Suppressor macrophage treated with lipopolysaccharide for 1 hour (primary cell): ENCODE measurements around the gene RETNLB.

Source experiments
- DNase-seq, 3 donors: peaks; one replicate each; pipeline ENCODE4 v3.0.0-alpha.2; 2020 to 2022

Gene RETNLB

GRCh38 chr3:108757404-108757982 is at the start of gene RETNLB:
Gene RETNLB (minus strand): TSS chr3:108757410. CDS start chr3:108757185, 225 bp downstream.
- DNase-seq, result no peak

DNA sequence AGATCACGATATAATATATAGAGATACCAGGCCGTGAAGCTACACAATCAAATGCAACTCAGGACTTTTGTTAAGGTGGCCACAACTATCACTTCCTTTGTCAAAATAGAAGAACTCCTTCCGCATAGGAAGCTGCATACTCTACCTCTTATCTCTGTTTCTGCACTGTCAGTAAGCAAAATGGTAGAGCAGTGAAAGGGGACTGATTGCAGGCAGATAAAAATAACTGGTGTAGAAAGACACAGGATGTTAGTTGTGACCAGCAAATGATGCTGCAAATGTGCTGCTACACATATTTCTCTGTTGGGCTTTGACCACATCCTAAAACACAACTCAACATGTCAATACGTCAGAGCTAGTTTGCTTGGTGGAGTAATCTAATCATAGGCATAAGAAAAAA is 49.1 kb upstream of the RETNLB start:
- no peak for DNase-seq

DNA sequence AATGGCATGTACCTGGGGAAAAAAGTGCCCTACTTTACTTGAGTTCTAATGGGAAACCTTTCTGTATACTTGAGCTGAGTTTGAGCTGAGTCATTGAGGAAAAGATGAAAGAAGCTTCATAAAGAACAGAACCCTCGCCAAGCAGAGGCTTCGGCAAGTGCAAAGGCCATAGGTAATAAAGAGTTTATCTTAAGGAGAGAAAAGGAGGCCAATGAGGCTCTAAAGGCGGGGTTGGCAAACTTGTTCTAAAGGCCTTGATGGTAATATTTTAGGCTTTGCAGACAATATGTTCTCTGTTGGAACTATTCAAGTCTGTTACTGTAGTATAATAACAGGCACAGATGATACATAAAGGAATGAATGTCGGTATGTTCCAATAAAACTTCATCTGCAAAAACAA is 47.8 kb upstream of the RETNLB start:
- no peak for DNase-seq

DNA sequence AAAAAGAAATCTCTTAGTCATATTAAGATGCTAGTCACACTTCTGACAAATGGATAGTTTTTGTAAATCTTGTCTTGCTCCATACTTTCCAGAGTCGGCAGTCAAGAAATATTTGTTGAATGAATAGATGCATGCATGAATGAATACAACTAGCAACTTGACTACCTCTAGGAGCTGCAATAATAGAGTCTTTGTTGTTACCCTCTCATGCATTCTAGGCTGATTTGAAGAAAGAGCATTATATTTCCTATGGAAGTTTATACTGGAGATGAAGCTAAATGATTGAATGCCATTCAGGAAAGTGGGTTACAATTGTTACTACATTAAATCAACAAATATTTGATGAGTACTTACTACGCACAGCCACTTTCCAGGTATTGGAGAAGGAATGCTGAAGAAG is 47.2 kb upstream of the RETNLB start:
- DNase-seq, result no peak

GRCh38 chr3:108791473-108791872 is 34.3 kb upstream of the RETNLB start:
- no peak for DNase-seq

- DNase-seq, result no peak
Measured at GRCh38 chr3:108780235-108780634, 23.0 kb upstream of the RETNLB start.

DNA sequence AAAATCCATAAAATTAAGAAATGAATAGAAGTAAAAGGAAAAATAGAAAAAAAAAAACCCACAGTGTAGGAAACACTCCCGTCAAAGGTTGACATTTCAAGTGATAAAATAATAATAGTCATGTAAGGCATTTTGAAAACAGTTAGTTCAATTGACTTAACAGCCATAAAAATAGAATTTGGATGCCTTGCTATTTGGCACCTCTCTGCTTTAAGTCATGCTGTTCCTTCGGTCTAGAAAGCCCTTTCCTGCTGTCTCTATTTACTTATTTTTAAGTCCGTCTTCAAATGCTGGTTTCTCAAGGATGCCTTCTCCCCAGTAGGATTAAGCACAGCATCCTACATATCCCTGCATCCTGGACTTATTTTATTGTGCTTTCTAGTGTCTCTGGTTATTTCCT is 22.3 kb upstream of the RETNLB start:
- no peak for DNase-seq

GRCh38 chr3:108775649-108776048 is 18.4 kb upstream of the RETNLB start:
- no peak for DNase-seq

DNA sequence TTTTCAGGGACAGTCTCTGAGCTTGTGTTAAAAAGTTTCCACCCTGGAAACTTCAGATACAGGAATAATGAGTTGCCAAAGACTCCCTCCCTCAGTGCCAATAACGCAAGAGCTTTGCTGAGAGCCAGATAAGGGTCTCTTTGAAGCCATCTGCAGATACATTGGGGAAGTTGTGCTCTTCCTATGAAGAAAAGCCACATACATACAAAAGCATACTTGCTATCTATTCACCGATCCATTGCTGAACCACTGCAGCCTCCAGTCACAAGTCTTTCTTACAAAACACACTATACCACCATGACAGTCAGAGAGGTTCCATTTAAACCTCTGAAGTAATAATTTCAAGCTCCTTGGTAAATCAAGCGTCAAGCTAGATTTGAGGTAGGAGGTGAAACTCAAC is 10.0 kb upstream of the RETNLB start:
- no peak for DNase-seq

DNA sequence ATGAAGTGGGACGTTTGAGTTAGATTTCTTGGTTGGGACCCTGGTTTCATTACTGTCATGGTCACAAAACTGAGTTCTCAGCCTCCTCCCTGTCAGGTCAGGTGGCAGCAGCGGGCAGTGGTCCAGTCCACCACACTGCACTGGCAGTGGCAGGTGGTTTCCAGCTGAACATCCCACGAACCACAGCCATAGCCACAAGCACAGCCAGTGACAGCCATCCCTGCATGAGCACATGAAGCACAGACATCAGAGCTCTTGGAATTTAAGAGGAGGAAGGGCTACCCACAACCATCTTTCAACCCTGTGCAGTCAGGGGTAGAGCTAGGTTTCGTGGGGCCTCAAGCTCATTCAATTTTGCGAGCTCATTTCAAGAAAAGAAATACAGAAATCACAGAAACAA is 1.5 kb downstream of the RETNLB start:
- no peak for DNase-seq

DNA sequence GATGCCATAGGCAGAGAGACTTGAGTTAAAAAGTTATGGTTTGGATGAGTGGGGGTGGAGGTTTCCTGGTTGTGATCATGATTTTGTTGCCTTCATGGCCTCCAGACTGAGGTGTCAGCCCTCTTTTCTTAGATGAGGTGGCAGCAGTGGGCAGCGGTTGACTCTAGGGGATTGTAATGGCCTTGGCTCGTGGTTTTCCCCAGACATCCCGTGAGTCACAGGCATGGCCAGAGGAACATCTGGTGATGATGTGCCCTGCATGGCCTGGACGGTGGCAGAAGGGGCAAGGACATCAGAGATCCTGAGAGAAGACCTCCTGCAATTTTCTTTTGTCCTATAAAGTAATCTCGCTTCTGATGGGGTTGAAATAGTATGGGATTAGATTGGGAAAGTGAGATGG is 12.4 kb downstream of the RETNLB start:
- no peak for DNase-seq

DNA sequence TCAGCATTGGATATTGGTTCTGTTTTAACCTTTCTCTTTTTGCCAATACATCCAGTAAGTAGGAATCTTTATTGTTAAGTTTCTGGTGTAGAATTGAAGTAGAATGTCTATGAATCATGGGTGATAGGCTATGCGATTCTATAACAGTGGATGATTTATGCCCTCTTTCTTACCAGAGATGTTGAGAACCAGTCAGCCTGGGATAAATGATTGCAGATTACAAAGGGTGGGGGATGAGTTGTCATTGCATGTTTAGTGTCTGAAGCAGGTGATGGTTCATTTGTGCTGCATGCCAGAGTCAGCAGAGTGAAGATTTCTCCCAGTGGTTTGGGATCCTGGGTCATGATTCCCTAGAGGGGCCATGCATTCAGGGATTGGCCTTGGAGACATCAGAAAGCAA is 14.3 kb downstream of the RETNLB start:
- no peak for DNase-seq

DNA sequence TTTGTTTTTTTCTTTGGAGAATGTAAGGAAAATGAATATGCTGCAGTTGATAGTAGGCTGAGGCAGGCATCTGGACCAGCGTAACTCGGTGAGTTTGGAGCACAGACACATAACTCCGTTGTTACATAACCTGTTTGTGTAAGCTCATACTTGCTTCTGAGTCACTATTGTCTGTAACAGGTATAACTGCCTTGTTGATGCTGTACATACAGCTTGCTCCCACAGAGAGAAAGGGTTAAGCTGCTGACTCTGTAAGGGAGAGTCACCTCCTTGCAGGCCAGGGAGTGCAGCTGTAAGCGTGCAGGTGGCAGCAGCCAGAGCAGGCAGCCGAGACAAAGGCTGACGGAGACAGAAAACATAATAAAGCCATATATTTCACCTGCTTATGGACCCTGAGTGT is 20.4 kb downstream of the RETNLB start:
- no peak for DNase-seq

DNA sequence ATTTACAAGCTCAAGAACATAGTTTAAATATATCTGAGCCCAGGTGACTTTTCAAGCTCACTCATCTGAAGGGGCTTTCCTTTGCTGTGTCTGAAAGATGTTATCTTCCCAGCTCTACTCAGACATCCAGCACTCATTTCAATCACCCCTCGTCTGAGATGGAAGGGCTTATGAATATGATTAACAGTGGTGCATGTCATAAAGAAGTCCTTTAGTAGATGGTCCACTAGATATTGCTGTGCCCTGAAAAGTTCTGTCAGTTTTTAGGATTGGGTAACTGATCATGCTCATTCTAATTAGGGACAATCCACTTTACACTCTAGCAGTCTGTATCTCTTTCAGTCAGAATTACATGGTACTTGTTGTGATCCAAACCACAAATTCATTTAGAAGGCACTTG is 28.3 kb downstream of the RETNLB start:
- DNase-seq, result no peak

DNA sequence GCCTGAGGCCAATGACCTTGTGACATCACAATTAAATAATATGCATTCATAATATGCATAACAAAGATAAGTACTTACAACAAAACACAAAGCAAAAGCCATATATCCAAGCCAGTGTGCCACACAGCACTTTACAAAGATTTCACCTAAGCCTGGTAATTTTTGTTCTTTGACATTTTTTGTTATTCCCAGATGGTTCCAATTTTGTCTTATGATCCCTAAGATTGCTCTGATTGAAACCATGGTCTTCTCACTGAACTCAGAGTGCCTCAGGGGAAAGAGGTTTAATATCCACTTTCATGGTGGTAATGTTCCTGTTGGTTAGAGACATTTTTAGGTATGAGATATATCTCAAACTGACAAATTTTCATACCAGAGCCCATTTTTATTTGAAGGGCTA is 29.1 kb downstream of the RETNLB start:
- no peak for DNase-seq

- DNase-seq, result no peak
Measured at GRCh38 chr3:108724101-108724500, 33.1 kb downstream of the RETNLB start.

DNA sequence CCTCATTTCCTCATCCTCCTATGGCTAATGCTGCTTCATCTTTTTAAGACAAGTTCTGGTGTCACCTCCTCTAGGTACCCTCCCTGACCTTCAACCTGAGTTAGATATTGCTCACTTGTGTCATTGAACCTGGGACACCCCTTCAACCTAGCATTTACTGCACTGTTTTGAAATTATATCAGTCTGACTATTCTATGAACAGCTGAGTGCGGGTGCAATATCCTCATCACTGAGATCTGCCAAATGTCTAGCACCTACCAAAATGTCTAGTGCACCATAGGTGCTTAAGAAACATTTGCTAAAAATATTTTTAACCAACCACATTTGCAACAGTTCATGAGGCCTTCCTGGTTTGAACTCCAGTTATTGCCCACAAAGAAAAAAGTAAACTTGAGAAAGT is 34.5 kb downstream of the RETNLB start:
- no peak for DNase-seq

DNA sequence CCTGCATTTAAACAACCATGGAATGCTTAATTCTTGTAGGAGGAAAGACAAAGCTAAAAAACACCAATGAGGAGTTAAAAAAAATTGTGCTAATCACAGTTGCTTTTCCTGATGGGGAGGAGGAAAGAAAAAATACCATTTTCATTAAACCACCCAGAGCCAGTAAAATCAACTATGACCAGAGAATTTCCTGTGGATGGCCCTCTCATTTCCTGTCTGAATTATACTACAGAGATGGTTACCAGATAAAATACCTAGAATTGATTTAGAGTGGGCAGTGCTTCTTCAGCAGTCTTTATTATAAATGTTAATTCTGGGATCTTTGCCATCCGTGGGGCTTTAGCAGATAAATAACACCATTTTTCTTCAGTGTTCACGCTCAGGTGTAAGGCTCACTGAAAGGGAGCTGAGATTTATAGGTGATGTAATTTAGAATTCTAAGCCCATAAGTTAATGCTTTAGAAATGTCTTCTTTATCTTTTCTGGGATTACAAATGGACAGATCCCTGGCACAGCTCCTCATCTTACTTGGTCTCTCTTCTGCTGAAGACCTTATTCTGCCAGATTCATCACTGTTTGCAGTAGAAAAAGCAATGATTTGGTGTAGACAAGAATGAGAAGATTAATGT is 37.9 kb downstream of the RETNLB start:
- no peak for DNase-seq

GRCh38 chr3:108718454-108718853 is 38.8 kb downstream of the RETNLB start:
- DNase-seq, result no peak

DNA sequence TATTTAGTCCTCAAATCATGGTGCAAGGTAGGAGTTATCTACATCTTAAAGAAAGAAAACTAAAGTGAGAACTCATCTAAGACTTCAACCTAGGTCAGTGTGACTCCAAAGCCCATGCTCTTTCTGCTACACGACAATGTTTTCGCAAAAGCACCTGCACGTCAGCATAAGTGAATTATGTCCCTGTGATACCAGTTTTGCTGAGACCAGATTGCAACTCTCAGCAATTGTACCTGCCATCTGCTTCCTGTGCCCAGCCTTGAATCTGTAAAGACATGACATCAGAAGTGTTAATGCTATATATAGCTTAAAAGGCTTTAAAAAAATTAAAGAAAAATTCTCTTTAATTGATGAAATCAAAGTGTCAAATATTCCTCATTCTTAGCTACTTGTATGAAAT is 43.4 kb downstream of the RETNLB start:
- DNase-seq, result no peak

DNA sequence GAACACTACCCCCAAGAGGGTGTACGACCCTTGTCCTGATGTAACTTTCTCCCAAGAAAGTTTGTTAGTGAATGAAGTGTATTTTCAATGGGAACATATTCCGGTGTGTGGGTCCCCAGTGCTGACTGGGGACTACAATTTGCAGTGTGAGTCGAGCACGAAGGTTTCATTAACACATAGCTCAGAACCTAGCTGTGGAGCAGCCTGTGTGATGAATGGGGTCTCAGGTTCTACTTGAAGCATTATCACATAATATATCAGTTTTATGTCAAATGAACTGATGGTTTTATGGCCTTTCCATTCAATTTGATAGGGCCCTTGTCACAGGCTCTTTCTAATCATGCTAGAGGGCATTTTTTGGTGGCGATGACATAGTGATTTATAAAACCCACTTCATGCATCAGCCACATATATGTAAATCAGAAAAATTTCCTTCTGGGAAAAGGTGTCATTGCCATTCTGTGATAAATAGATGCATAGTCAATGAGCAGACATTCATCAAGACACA is 44.1 kb downstream of the RETNLB start:
- DNase-seq, result no peak
